HG03280 (cell line): Measurements from ENCODE around the gene RPL22.

Experiments used
- ATAC-seq: cut with Tn5 transposase; IDR thresholded peaks from one replicate; pipeline ENCODE4 v1.9.1; 2021; ENCODE audit warnings: mild to moderate bottlenecking, moderate library complexity; ENCODE audit not compliant: unreplicated experiment

RPL22 gene

DNA sequence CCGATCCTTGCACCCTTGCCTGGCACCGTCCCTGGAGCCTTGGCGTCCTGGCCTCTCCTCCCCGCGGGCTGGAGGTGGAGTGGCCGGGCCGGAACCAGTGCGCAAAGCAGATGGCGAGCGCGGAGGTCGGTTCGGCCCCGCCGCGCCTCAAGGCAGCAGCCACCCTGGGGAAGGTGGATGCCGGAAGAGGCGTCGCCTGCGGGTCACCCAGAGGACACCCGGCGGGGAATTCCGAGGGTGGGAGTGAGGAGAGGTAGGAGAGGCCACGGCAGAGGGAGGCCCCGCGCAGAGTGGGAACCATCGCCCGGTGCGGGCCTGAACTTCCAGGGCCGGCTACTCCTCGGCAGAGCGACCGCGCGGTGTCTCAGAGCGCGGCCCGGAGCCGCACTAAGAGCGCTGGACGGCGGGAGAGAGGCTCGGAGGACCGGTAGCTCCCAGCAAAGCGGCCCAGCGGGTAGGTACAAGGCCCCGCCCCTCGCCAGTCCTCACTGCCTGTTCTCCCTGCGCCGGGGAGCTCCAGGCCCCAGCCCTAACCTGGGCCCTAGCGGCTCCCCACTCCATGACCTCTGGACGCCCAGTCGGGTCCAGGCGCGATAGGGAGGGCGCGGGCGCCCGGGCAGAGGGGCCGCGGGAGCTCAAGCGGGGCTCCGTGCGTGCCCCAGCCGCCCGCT, 6.6 kb upstream of the RPL22 start, which contains the start of gene RNF207:
TSS of gene RNF207 (plus strand) at position 271 of the 671 bp plus-strand sequence. CDS start 417 bp downstream, outside the sequence.
- peak; percentile 53 for ATAC-seq

GRCh38 chr1:6202256-6202655, 2.9 kb upstream of the RPL22 start:
- no peak for ATAC-seq

- ATAC-seq: no peak
Measured at GRCh38 chr1:6200188-6200809, 904 bp upstream of the RPL22 start.

DNA sequence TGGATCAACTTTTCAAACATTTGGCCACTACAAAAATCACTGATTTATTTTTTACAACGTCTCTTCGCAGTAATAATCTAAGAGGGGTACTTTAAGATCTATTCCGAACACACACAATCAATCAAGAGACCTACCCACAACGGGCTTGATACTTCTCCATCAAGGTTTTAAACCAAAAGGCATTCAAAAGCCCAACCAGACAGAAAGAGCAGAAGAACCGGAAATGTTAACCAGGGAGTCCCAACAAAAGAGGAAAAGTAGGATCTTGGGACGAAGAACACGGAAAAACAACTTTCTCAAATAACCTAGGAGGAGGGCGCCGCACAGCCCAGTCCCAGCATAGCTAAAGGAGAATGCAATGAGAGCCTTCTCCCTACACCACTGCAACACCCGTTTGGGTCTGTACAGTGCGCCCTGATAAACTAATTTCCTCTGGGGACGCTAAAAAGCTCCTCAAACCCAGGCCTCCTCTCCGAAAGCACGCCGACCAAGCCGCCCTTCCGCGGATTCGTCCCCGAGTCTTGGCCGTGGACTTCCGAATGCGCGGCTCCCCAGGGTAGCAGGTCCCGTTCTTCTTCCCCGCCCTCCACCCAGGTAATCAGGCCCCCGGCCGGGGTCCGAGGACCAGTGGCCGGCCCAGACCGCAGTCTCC, 623 bp downstream of the RPL22 start:
- peak; percentile 13 for ATAC-seq

DNA sequence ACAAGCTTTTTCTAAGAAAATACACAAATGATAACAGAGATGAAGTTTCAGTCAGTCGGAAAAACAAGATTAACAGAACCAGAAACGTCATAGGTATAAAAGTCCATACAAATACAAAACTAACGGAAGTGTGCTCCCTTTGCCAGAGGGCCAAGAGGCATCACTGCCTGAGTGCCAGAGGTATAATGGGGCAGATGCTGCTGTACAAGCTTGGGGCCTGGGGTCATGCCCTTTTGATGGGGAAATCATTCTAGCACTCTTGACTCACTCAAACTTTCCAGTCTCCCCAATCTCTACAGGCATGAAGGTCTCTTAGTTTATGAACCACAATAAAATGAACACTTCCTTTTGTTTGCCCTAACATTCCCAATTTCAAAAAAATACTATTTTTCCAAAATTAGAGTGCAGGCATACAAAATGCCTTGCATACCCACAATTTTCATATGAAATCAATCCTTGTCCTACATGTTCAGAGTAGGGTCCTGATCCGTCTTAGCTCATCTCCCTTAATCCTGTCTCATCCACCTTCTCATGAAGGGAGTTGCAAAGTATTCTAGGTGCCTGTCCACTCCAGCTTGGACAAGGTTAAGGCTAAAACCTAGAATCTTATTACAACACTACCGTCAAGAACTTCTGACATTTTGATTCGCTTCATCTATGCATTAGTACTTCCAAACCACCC, 1.5 kb downstream of the RPL22 start:
- no peak for ATAC-seq

GRCh38 chr1:6191968-6192367, 7.4 kb downstream of the RPL22 start:
- no peak for ATAC-seq

GRCh38 chr1:6188466-6188865, 10.9 kb downstream of the RPL22 start:
- no peak for ATAC-seq

- no peak for ATAC-seq
Measured at GRCh38 chr1:6185635-6186382, 13.6 kb downstream of the RPL22 start.

DNA sequence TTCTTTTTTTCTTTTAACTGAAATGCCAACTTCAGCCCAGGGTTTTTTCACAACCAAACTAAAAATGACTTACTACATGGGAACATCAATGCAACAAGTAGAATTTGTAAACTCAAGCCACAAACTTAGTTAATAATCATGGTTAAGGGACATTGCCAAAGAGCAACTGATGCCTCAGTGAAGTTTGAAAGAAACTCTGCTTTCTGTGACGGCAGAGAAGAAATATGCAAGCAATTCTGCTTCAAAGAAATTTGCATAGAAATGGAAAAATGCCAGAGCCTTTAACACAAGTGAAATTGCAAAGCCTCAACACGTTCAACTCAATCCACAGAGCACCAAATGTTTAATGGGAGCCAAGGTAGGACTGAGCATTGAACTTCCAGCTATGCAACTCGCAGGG, 14.2 kb downstream of the RPL22 start:
- no peak for ATAC-seq

DNA sequence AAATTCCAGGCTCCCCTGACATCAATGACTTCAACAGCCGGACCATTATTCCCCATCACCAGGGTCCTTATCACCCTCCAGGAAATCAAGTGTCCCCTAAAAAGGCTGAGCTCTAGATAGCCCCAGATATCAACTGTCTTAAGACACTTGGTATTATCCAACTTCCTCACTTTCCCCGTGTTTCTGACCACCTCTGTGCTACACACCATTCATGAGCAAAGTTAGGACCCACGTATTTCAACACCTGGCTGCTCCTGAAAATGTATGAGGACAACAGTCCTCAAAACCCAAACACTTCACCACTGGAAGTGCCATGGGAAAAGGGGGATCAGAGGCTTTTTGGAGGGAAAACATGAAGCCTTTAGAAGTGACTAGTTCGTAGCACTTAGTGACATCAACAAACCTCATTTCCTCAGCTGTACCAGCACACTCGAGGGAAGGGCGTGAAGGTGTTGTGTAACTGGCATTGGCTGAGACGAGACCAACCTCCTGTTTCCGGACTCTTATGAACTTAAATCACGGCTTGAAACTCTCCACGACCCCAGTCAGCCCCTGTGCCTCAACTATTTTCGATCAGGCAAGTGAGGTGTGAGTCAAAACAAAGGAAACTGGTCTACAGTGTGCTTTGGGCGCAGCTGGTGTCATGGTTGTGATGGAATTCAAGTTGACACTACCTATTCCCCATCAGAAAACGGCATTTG, 15.2 kb downstream of the RPL22 start:
- ATAC-seq: no peak

- no peak for ATAC-seq
Measured at GRCh38 chr1:6183520-6183989, 15.8 kb downstream of the RPL22 start.

DNA sequence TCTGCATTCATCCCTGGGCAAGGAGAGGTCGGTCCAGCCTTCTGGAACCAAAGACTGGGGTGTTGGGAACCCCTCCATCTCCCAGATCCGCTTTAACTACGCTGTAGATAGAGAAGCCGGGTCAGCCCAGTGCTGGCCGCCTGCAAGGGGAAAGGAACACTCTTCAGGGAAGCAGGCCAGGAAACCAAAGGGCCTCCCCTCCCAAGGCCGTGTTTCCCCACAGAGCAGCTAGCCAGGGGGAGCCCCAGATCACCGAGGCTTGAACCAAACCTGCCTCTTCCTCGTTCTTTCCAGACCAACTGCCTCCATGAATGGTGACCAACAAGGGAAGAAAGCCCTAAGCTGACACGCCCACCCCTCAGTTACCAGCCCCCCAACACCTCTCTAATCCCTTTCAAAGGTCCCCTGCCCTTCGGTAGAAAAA, 18.0 kb downstream of the RPL22 start:
- no peak for ATAC-seq

GRCh38 chr1:6180707-6181311, 18.6 kb downstream of the RPL22 start:
- no peak for ATAC-seq

DNA sequence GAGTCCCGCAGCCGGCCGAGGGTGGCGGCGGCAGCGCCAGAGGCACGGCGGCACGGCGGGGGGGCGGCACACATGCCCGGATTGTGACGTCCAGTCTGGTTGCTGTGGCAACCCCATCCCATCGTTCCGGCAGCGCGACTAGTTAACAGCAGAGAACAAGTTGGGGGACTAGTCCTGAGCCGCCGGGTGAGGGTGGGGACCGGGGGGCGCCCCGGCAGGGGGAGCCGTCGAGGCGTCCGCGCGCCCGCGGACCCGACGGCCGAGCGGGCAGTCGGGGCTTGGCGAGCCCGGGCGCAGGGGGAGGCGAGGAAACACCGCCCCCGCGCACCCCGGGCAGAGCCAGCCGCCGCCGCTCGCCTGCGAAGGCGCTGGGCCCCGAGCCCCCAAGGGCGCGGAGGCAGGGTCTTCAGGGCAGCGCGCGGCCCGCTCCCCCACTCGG, 19.1 kb downstream of the RPL22 start, which contains the start of gene CHD5:
TSS of gene CHD5 (minus strand) at position 54 of the 439 bp plus-strand sequence. CDS start 298 bp downstream, outside the sequence.
- no peak for ATAC-seq

DNA sequence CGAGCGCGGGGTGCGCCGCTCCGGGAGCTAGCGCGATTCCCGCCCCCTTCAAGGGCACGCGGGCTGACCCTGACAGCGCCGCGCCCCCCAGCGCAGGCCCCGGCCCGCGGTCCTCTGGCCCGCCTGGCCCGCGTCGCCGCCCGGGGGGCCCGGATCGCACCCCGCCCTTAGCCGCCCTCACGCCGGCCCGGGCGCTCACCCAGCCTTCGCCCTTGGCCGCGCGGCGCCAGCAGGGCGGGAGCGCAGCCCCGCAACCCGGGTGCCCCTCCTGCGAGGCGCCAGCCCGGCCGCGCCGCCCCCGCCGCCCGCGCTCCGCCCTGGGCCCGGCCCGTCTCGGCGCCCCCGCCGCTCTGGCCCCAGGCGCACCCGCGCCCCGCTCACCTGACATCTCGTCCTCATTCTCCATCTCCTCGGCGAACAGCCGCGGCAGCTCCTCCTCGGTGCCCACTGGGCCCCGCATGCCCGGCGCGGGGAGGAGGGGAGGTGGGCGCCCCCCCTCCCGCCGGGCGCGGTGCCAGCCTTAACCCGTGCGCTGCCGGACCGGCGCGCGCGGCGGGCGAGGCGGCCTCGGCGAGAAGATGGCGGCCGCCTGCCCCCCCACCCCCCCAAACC, 19.7 kb downstream of the RPL22 start:
- no peak for ATAC-seq

DNA sequence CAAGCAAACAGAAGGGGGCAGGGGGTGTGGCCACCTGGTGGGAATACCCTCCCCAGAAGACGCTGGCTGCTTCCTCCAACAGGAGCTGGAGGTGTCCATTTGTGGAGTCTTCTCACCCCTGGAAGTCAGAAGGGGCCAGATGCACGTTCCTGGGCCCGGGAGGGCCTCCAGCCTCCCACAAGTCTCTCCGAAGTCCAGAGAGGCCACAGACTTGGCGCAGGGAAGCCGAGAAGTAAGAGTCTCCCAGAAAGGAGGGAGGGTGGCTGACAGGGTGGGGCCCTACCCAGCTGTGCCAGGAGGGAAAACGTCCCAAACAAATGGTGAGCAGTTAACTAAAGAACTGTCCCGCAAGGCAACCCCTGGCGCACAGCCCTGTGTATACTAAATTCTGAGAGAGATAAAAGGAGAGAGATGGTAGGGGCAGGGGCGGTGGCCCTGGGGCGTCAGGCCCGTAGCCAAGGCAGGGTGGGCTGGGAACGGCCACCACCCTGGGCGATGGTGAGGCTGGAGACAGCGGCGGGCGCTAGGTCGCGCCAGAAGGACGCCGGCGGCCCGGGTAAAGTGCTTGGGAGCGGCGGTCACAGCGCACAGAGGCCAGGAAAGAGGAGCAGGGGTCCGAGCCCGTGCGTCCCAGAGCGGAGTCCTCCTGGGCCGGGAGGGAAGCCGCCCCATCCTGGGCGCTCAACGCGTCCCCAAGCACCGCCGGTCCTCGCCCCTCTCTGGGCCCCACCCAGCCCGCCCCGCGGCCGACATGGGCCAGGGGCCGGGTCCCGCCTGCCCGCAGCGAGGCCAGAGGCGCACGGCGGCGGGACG, 20.4 kb downstream of the RPL22 start:
- ATAC-seq: no peak

- ATAC-seq: no peak
Measured at GRCh38 chr1:6177681-6178380, 21.6 kb downstream of the RPL22 start.

DNA sequence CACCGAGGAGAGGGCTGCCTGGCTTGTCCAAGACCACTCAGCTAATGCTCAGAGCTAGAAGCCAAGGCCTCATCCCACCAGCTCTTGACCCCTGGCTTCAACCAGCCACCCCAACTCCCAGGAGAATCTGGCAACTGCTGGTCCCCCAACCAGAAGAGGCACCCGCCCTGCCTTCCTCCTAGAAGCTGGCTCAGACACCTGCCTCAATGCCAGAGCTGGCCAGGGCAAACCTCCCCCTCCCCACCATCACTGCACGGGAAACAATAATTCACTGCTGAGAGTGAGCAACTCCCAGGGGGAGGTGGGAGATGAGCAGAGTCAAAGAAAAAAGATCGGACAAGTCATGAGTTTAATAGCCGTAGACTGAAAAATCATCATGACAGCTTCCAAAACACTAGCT, 22.6 kb downstream of the RPL22 start:
- ATAC-seq: no peak
